Measurements from ENCODE around the gene CFAP90. TPM values are rescaled to one million over a fixed set of nuclear protein-coding genes. Genes with fewer than 3 reads are reported as not detected.

CFAP90 gene
- total and polyA plus RNA-seq, 2 of the 8 experiments (the other 6 are each of a cell fraction or from before 2014, with no cell fraction given), result 0.39 to 0.92 TPM

- H3K4ac ChIP-seq (replicated peaks; ENCODE audit: insufficient read length, low read depth, low read length), result no peak overlapping the region
- CTCF ChIA-PET (ENCODE audit: partially characterized antibody), result interaction anchor here (0.6 to 2.0 kb wide), 4 partner anchors 12 to 111 kb away, joined by 3 to 4 read pairs (median 4); no protein-coding TSS in a partner anchor
- H3K36me3 ChIP-seq (ENCODE audit: control insufficient read depth in 2 of 4, insufficient read depth in 4 of 4, low read length in 3 of 4), result peaks cover 19 to 75% (median 44%) of the 10 kb centered on the region in 4 experiments
- H2BK20ac ChIP-seq (ENCODE audit: low read length), result no peak overlapping the region
- FAIRE-seq, result no peak
- no peak overlapping the region for H3K4me3 ChIP-seq (ENCODE audit: extremely low read depth in 1 of 4, insufficient read depth in 2 of 4, low read depth in 3 of 4, low read length in 4 of 4)
- H2BK120ac ChIP-seq (replicated peaks; ENCODE audit: low read depth, low read length), result no peak overlapping the region
- peaks cover 5% of the 10 kb centered on the region; the same call in 1 of the 2 replicates for H3K79me1 ChIP-seq (ENCODE audit: low read depth, low read length)
- no peak overlapping the region for H3K9ac ChIP-seq (replicated peaks in 1 of 4; ENCODE audit: extremely low read depth in 1 of 4, low read depth in 3 of 4, low read length in 3 of 4)
- no peaks in the 10 kb centered on the region for H3K9me3 ChIP-seq (ENCODE audit: insufficient read depth in 2 of 2, low read depth in 1 of 2, low read length in 1 of 2)
- no peaks in the 10 kb centered on the region for H3K23me2 ChIP-seq (ENCODE audit: low read depth, low read length)
- H3K27me3 ChIP-seq (replicated peaks in 1 of 4; ENCODE audit: control insufficient read depth in 3 of 4, extremely low read depth in 1 of 4, insufficient read depth in 3 of 4, low read length in 3 of 4), result no peaks in the 10 kb centered on the region
- H2AFZ ChIP-seq (ENCODE audit: low read length), result no peak overlapping the region
- H3K4me1 ChIP-seq (replicated peaks in 1 of 4; ENCODE audit: control insufficient read depth in 3 of 4, insufficient read depth in 4 of 4, low read length in 3 of 4), result no peaks in the 10 kb centered on the region
- no peak overlapping the region for H3K4me2 ChIP-seq (ENCODE audit: insufficient read depth in 1 of 2, low read depth in 2 of 2, low read length in 2 of 2)
- no peak overlapping the region for H4K5ac ChIP-seq (ENCODE audit: insufficient read length, low read depth, low read length)
- no peak overlapping the region for H2BK15ac ChIP-seq (ENCODE audit: low read length)
- no peak overlapping the region for H3K14ac ChIP-seq (ENCODE audit: insufficient read length)
- 91% methylated on average over 2 of the region's 2 CpGs; no CpG with 5 or more reads in 1 of the 2 experiments for WGBS, 2 experiments (ENCODE audit: extremely low coverage in 1 of 2, insufficient coverage in 1 of 2, insufficient read length in 1 of 2, insufficient replicate concordance in 2 of 2, low coverage in 1 of 2, low lambda C conversion rate in 2 of 2, missing lambda C conversion rate in 1 of 2)
- H3K18ac ChIP-seq (ENCODE audit: extremely low read depth, low read length), result no peak overlapping the region
- H2AK5ac ChIP-seq (ENCODE audit: low read depth, low read length), result no peak overlapping the region
- peaks cover 2 to 11% of the 10 kb centered on the region in 2 experiments for H4K20me1 ChIP-seq (replicated peaks in 1 of 2; ENCODE audit: control insufficient read depth in 1 of 2, insufficient read depth in 2 of 2, low read length in 2 of 2)
- H2BK5ac ChIP-seq (ENCODE audit: low read depth, low read length), result no peak overlapping the region
- POLR2A ChIA-PET (ENCODE audit: partially characterized antibody), result interaction anchor here (1.4 kb wide), 1 partner anchor 9 kb away, joined by 3 read pairs; no protein-coding TSS in a partner anchor
- no peak for DNase-seq (ENCODE audit: low read depth in 1 of 2, low spot score in 2 of 2)
- H3K79me2 ChIP-seq (ENCODE audit: control insufficient read depth in 1 of 2, insufficient read depth in 2 of 2, low read length in 2 of 2), result peaks cover 3 to 5% of the 10 kb centered on the region in 2 experiments; a peak in 2 of 4 replicates
- no peak overlapping the region for H4K91ac ChIP-seq (replicated peaks; ENCODE audit: insufficient read length, low read length)
- no peak overlapping the region for H2BK12ac ChIP-seq (ENCODE audit: low read depth, low read length)
- H3K27ac ChIP-seq (ENCODE audit: low read depth, low read length), result no peak overlapping the region
- H4K8ac ChIP-seq (ENCODE audit: extremely low read depth, insufficient read depth, low read length), result no peak overlapping the region
- H3K56ac ChIP-seq (replicated peaks; ENCODE audit: insufficient read length, low read depth, low read length), result no peak overlapping the region
- no peak overlapping the region for H3K23ac ChIP-seq (ENCODE audit: insufficient read length)
- TF ChIP-seq GTF2F1 (IDR thresholded peaks at IDR 0.05; ENCODE audit: borderline replicate concordance, low read depth, low read length) (no peak), SIRT6 (IDR thresholded peaks at IDR 0.05; ENCODE audit: low read length) (no peak), NRF1 (IDR thresholded peaks at IDR 0.05; ENCODE audit: low read depth, low read length) (no peak), KDM1A (IDR thresholded peaks at IDR 0.05; ENCODE audit: borderline replicate concordance, low read length) (no peak), RNF2 (IDR thresholded peaks at IDR 0.05; ENCODE audit: borderline replicate concordance, low read depth, low read length, missing control alignments, poor library complexity, severe bottlenecking) (no peak), KDM4A (IDR thresholded peaks at IDR 0.05; ENCODE audit: low read depth, low read length, severe bottlenecking) (no peak), KDM5A (IDR thresholded peaks at IDR 0.05; ENCODE audit: low read length) (no peak)
- TF ChIP-seq, protein P1, sequence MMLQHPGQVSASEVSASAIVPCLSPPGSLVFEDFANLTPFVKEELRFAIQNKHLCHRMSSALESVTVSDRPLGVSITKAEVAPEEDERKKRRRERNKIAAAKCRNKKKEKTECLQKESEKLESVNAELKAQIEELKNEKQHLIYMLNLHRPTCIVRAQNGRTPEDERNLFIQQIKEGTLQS (IDR thresholded peaks at IDR 0.05; ENCODE audit: insufficient read depth, low read depth, low read length), result no peak
These were observed 30.9 kb upstream of the CFAP90 start for GRCh38 chr5:7881816-7882215.
